Endodermal cell (in vitro differentiated cells): ENCODE results near the gene SEC22A. TPM values are rescaled to one million over a fixed set of nuclear protein-coding genes. Genes with fewer than 3 reads are reported as not detected.

Source experiments
- DNase-seq: peaks from one replicate; pipeline ENCODE4 v3.0.0-alpha.2; 2017
- H3K27ac ChIP-seq: 2 replicates; pipeline ENCODE4 v1.5.1; 2013; ENCODE audit warnings: mild to moderate bottlenecking, low read depth, low read length, moderate library complexity
- H3K27me3 ChIP-seq: 2 replicates; pipeline ENCODE4 v1.6.1; 2013; ENCODE audit warnings: mild to moderate bottlenecking, low read length, moderate library complexity; ENCODE audit not compliant: insufficient read depth, control insufficient read depth, poor library complexity, severe bottlenecking
- H3K36me3 ChIP-seq: 2 replicates; pipeline ENCODE4 v1.7.0; 2013; ENCODE audit warnings: mild to moderate bottlenecking, low read length, moderate library complexity; ENCODE audit not compliant: control insufficient read depth, insufficient read depth
- H3K4me1 ChIP-seq: one replicate; pipeline ENCODE4 v1.7.0; 2013; ENCODE audit warnings: low read length; ENCODE audit not compliant: control insufficient read depth, insufficient read depth
- H3K4me3 ChIP-seq: 2 replicates; pipeline ENCODE4 v1.5.1; 2013; ENCODE audit warnings: mild to moderate bottlenecking, low read length, moderate library complexity
- H3K9ac ChIP-seq: 2 replicates; pipeline ENCODE4 v1.6.1; 2013; ENCODE audit warnings: mild to moderate bottlenecking, low read length, moderate library complexity; ENCODE audit not compliant: poor library complexity, severe bottlenecking; ENCODE audit errors: extremely low read depth
- H3K9me3 ChIP-seq: 2 replicates; pipeline ENCODE4 v1.6.1; 2013; ENCODE audit warnings: mild to moderate bottlenecking, low read length, moderate library complexity; ENCODE audit not compliant: control insufficient read depth
- H3K27ac Mint-ChIP-seq: 2 replicates; pipeline ENCODE4 v1.8.0; 2020; ENCODE audit warnings: mixed read lengths
- H3K27me3 Mint-ChIP-seq: 2 replicates; pipeline ENCODE4 v1.8.0; 2021; ENCODE audit warnings: mild to moderate bottlenecking, mixed read lengths; ENCODE audit not compliant: insufficient read depth
- H3K36me3 Mint-ChIP-seq: 2 replicates; pipeline ENCODE4 v1.8.0; 2020; ENCODE audit warnings: low read depth, mixed read lengths
- H3K4me1 Mint-ChIP-seq: 2 replicates; pipeline ENCODE4 v1.8.0; 2020; ENCODE audit warnings: mixed read lengths
- H3K4me3 Mint-ChIP-seq: 2 replicates; pipeline ENCODE4 v1.8.0; 2020; ENCODE audit warnings: mild to moderate bottlenecking, moderate library complexity, mixed read lengths
- H3K9me3 Mint-ChIP-seq: 2 replicates; pipeline ENCODE4 v1.8.0; 2020; ENCODE audit warnings: mild to moderate bottlenecking, mixed read lengths
- CTCF ChIP-seq: fragments of 200-600 bp; sonication (generic); conservative IDR thresholded peaks from 2 replicates; pipeline ENCODE4 v1.5.0; 2021; ENCODE audit warnings: antibody characterized with exemption, mild to moderate bottlenecking
- WGBS, 2 experiments: methylation state at CpG; one replicate each; pipeline versions ENCODE4 v1.1.5 to v1.1.7; 2013; ENCODE audit warnings: missing lambda C conversion rate in 2 of 2, mixed read lengths in 1 of 2; ENCODE audit not compliant: insufficient coverage in 1 of 2, insufficient read length in 1 of 2; 5-methylcytosine and 5-hydroxymethylcytosine counted together
- total RNA-seq, 2 donors: library from RNA; stranded (reverse); fragmentation: NEBNext Ultra II Directional in 1 of 2; extraction: Animal tissue kit (Norgen Biotek cat#: 25700) in 1 of 2; gene quantifications; 2 replicates in 1 of 2; 3 replicates in 1 of 2; pipeline ENCODE4 v1.2.1, GENCODE V29; 2021

The SEC22A gene
- total RNA-seq, 2 donors from 2014 or later = 19.5 to 21.8 TPM

- Mint-ChIP-seq H3K36me3 (peaks cover 44% of the 10 kb centered on the region), H3K27ac (peak overlapping the region; percentile 91), H3K9me3 (peaks cover 16% of the 10 kb centered on the region), H3K4me1 (peaks cover 12% of the 10 kb centered on the region), H3K4me3 (peak overlapping the region; percentile 1), H3K27me3 (no peaks in the 10 kb centered on the region)
- Histone ChIP-seq H3K36me3 (peaks cover 41% of the 10 kb centered on the region), H3K4me1 (peaks cover 9% of the 10 kb centered on the region), H3K27ac (peak overlapping the region; percentile 61), H3K27me3 (no peaks in the 10 kb centered on the region), H3K4me3 (no peak overlapping the region), H3K9me3 (peaks cover 32% of the 10 kb centered on the region), H3K9ac (no peak overlapping the region)
- TF ChIP-seq CTCF = peak; percentile 32
- WGBS, 2 experiments = 70% methylated on average over 5 of the region's 5 CpGs; no CpG with 5 or more reads in 1 of the 2 experiments
- DNase-seq = peak; percentile 80
These were observed 32.2 kb upstream of the SEC22A start for GRCh38 chr3:123169492-123169929.

GRCh38 chr3:123169930-123170329 is 31.8 kb upstream of the SEC22A start:
- H3K9me3 Mint-ChIP-seq = peaks cover 12% of the 10 kb centered on the region
- Histone ChIP-seq H3K4me1 (peaks cover 9% of the 10 kb centered on the region), H3K27me3 (no peaks in the 10 kb centered on the region), H3K9me3 (peaks cover 28% of the 10 kb centered on the region), H3K4me3 (no peak overlapping the region), H3K36me3 (peaks cover 37% of the 10 kb centered on the region), H3K9ac (no peak overlapping the region), H3K27ac (peak overlapping the region; percentile 61)
- H3K4me3 Mint-ChIP-seq = peak overlapping the region; percentile 1
- H3K27me3 Mint-ChIP-seq = no peaks in the 10 kb centered on the region
- H3K4me1 Mint-ChIP-seq = peaks cover 12% of the 10 kb centered on the region
- TF ChIP-seq CTCF = no peak
- peaks cover 42% of the 10 kb centered on the region for H3K36me3 Mint-ChIP-seq
- WGBS, 2 experiments = 40 to 76% methylated on average over 1 to 2 of the region's 2 CpGs
- H3K27ac Mint-ChIP-seq = peak overlapping the region; percentile 91
- no peak for DNase-seq

- 92 to 100% methylated on average over 2 to 5 of the region's 5 CpGs for WGBS, 2 experiments
- H3K4me3 Mint-ChIP-seq = no peak overlapping the region
- H3K9ac ChIP-seq = no peak overlapping the region
- H3K4me1 ChIP-seq = no peaks in the 10 kb centered on the region
- no peak overlapping the region for H3K27ac Mint-ChIP-seq
- H3K27ac ChIP-seq = no peak overlapping the region
- H3K9me3 ChIP-seq = no peaks in the 10 kb centered on the region
- H3K27me3 Mint-ChIP-seq = no peaks in the 10 kb centered on the region
- peaks cover 5% of the 10 kb centered on the region for H3K36me3 ChIP-seq
- H3K9me3 Mint-ChIP-seq = peaks cover 10% of the 10 kb centered on the region
- no peaks in the 10 kb centered on the region for H3K27me3 ChIP-seq
- no peaks in the 10 kb centered on the region for H3K4me1 Mint-ChIP-seq
- DNase-seq = no peak
- H3K4me3 ChIP-seq = no peak overlapping the region
- no peak for TF ChIP-seq CTCF
- peaks cover 10% of the 10 kb centered on the region for H3K36me3 Mint-ChIP-seq
These were observed 21.0 kb upstream of the SEC22A start for GRCh38 chr3:123180791-123181190.
